Measurements from ENCODE around the gene DNAJC24.
"Not testable (repeated sequence)": the region's sequence is repeated elsewhere in the genome, so short reads cannot be mapped to it uniquely, and the experiment has no call there.

Gene DNAJC24

GRCh38 chr11:31369348-31370329, at the start of gene DNAJC24, which contains the start of gene DCDC1:
Gene DNAJC24, plus strand, starts transcription at chr11:31369860. Its CDS starts 889 bp downstream, at chr11:31370749.
Gene DCDC1, minus strand, starts transcription at chr11:31369739. Its CDS starts 41,459 bp downstream, at chr11:31328280.
- DNase-seq, result peak; percentile 98

- not testable (repeated sequence) for DNase-seq
Measured at GRCh38 chr11:31321494-31321893, 48.2 kb upstream of the DNAJC24 start.

- no peak for DNase-seq
Measured at GRCh38 chr11:31323145-31323544, 46.5 kb upstream of the DNAJC24 start.

GRCh38 chr11:31325160-31325559, 44.5 kb upstream of the DNAJC24 start:
- no peak for DNase-seq

- DNase-seq, result no peak
Measured at GRCh38 chr11:31326470-31327148, 43.1 kb upstream of the DNAJC24 start.

- no peak for DNase-seq
Measured at GRCh38 chr11:31327417-31327816, 42.2 kb upstream of the DNAJC24 start.

- DNase-seq, result no peak
Measured at GRCh38 chr11:31328697-31329096, 41.0 kb upstream of the DNAJC24 start.

- DNase-seq, result no peak
Measured at GRCh38 chr11:31337806-31338205, 31.9 kb upstream of the DNAJC24 start.

- DNase-seq, result no peak
Measured at GRCh38 chr11:31340903-31341572, 28.6 kb upstream of the DNAJC24 start.

- no peak for DNase-seq
Measured at GRCh38 chr11:31351168-31351567, 18.5 kb upstream of the DNAJC24 start.

- DNase-seq, result no peak
Measured at GRCh38 chr11:31355131-31355530, 14.5 kb upstream of the DNAJC24 start.

- no peak for DNase-seq
Measured at GRCh38 chr11:31355817-31356216, 13.8 kb upstream of the DNAJC24 start.

- no peak for DNase-seq
Measured at GRCh38 chr11:31361743-31362142, 7.9 kb upstream of the DNAJC24 start.

- DNase-seq, result no peak
Measured at GRCh38 chr11:31366795-31367194, 2.9 kb upstream of the DNAJC24 start.

GRCh38 chr11:31375879-31376278, 6.2 kb downstream of the DNAJC24 start:
- DNase-seq, result no peak

- no peak for DNase-seq
Measured at GRCh38 chr11:31383116-31383515, 13.5 kb downstream of the DNAJC24 start.

- no peak for DNase-seq
Measured at GRCh38 chr11:31387379-31387778, 17.7 kb downstream of the DNAJC24 start.

GRCh38 chr11:31397239-31397834, 27.7 kb downstream of the DNAJC24 start:
- DNase-seq, result peak; percentile 57

GRCh38 chr11:31404614-31405013, 35.0 kb downstream of the DNAJC24 start:
- DNase-seq, result no peak

GRCh38 chr11:31408201-31408600, 38.5 kb downstream of the DNAJC24 start:
- DNase-seq, result no peak

GRCh38 chr11:31412946-31413345, 43.3 kb downstream of the DNAJC24 start:
- DNase-seq, result no peak

GRCh38 chr11:31414338-31414737, 44.7 kb downstream of the DNAJC24 start:
- no peak for DNase-seq

GRCh38 chr11:31415435-31415834, 45.8 kb downstream of the DNAJC24 start:
- DNase-seq, result no peak
